Left ventricle myocardium superior (tissue), 1 donor: Measurements from ENCODE around the gene PCED1A. TPM values are rescaled to one million over a fixed set of nuclear protein-coding genes. Genes with fewer than 3 reads are reported as not detected.

Experiments
- ATAC-seq: fragments of 200-7000 bp; cut with Tn5 transposase; one replicate; pipeline ENCODE4 v1.9.1; 2020; ENCODE audit warnings: mild to moderate bottlenecking, moderate library complexity
- DNase-seq: peaks from one replicate; pipeline ENCODE4 v3.0.0-alpha.2; 2020
- intact Hi-C: fragments of 100-400 bp; cut with micrococcal nuclease; formaldehyde crosslinking; loops from one replicate; pipeline ENCODE4 v1.11.0; 2022
- total RNA-seq: library from RNA; stranded (reverse); fragmentation: NEBNext Ultra II Directional; extraction: Animal tissue kit (Norgen Biotek cat#: 25700); gene quantifications from one replicate; pipeline ENCODE4 v1.2.1, GENCODE V29; 2021
- donor health status: DM: no; HTN: yes; CAD: no; lungs with severe emphysema.

PCED1A gene
- total RNA-seq, 1 donor from 2014 or later: 10.2 TPM

GRCh38 chr20:2869381-2869780 lies 28.9 kb upstream of the PCED1A start:
- intact Hi-C loops: no loop called here
- no peak for DNase-seq

DNA sequence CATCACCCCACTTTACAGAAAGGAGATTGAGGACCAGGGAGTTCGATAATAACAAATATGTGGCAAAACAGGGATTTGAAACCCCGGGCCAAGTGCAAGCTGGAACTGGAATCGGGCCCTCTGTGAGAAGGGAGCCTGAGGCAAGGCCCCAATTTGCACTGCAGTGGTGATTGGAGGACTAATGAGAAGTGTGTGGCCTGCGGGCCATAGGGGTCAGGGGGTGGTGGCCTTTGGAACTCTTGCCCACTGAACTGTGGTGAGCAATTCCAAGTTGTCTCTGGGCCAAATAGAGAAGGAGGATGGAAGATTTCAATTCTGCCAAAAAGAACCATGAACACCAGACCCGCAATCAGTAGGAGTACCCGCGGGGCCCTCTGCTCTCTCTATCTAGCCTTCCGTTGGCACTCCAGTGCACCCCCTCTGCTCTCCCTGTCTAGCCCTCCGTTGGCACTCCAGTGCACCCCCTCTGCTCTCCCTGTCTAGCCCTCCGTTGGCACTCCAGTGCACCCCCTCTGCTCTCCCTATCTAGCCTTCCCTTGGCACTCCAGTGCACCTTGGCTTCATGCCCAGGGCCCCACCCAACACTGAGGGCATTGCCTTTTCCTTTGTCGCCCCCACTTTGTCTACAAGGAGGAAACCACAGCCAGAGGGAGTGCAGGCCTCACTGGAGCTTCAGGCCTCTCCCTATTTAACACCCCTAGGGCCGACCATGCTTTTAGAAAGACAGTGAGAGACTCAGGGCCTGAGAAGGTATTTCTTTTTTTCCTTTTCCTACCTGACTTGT lies 26.8 kb upstream of the PCED1A start:
- intact Hi-C loops: no loop called here
- DNase-seq (no peak), ATAC-seq (no peak)

More at GRCh38 chr20:2869381-2869780, 28.9 kb upstream of the PCED1A start:
- no peak for ATAC-seq

- intact Hi-C loops: no loop called here
These were observed 25.8 kb upstream of the PCED1A start for GRCh38 chr20:2866236-2866635.

GRCh38 chr20:2865630-2866029 lies 25.2 kb upstream of the PCED1A start:
- no peak for DNase-seq
- intact Hi-C loops: no loop called here
- no peak for ATAC-seq

More at GRCh38 chr20:2866236-2866635, 25.8 kb upstream of the PCED1A start:
- no peak for ATAC-seq
- no peak for DNase-seq

GRCh38 chr20:2865101-2865500 lies 24.6 kb upstream of the PCED1A start:
- ATAC-seq (no peak), DNase-seq (no peak)
- intact Hi-C loops: no loop called here

DNA sequence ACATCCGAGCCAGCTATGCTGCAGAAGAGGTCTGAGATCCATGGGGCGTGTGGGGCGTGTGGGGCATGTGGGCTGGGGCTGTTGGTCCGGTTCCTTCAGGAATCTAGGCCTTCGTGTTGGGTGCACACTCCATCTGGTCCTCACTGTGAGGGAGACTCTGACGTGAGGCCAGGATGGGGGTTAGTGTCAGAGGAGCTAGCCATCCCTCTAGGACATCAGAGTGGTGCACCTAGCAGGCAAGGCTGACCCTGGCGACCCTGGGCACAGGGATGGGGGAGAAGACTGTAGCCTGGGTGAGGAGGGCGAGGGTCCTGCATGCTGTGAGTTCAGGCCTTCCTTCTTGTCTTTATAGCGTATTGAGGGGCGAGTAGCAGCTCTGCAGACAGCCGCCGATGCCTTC lies 24.2 kb upstream of the PCED1A start:
- ATAC-seq: no peak
- DNase-seq: no peak
- intact Hi-C loops: no loop called here

- ATAC-seq (peak; percentile 86), DNase-seq (peak; percentile 54)
- intact Hi-C loops: no loop called here
These were observed 19.1 kb upstream of the PCED1A start for GRCh38 chr20:2859330-2860121.

DNA sequence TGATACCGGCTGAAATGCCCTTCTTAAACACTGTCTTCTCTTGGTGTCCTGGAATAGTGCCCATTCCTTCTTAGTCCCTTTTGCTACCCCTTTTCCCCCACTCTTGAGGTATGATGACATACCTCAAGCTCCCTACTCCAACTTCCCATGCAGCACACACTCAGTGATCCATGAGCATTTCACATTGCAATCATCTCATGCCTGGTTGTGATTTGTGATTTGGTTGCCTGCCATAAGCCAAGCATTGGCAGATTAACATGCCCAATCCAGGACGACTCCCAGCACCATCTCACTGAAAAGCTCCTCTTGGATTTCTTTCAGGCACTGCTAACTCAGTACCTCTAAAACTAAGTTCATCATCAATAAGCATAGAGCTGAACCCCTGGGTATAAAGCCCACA lies 18.1 kb upstream of the PCED1A start:
- intact Hi-C loops: no loop called here
- no peak for ATAC-seq

GRCh38 chr20:2851086-2851485 lies 10.6 kb upstream of the PCED1A start:
- intact Hi-C loops: no loop called here
- ATAC-seq (no peak), DNase-seq (no peak)

More for the DNA sequence above, 18.1 kb upstream of the PCED1A start:
- DNase-seq: no peak

DNA sequence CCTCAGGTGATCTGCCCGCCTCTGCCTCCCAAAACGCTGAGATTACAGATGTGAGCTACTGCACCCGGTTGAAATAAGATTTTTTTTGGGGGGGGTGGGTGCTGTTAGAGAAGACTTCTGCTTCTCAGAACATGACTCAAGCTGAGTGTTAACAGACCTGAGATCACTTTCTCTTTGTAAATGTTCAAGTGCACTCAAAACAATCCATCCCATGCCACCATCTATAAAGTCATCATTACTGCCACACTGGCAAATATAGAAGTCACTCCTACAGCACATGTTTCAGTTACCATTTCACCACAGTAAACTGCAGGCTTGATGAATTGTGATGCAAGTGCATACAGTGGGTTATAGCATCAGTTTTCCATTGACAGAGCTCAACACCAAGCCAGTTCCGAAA lies 9.1 kb upstream of the PCED1A start:
- no peak for DNase-seq
- intact Hi-C loops: no loop called here
- ATAC-seq: no peak

DNA sequence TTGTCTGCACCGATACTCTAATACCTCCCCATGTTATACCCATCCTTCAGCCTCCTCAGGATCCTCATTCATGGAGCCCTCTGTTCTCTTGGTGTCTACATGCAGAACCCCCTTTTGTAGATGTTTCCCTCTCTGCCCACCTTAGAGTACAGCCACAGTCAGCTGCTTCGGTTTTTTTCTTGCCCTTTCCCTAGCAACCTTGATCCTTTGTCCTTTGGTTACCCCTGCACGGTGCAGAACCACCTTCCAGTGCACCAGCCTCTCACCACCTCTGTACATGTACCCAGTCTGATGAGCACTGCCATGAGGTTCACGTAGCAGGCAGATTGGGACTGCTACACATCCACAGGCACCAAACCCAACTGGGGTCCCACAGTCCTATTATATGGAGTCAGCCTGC lies 7.3 kb upstream of the PCED1A start:
- DNase-seq (no peak), ATAC-seq (no peak)
- intact Hi-C loops: no loop called here

DNA sequence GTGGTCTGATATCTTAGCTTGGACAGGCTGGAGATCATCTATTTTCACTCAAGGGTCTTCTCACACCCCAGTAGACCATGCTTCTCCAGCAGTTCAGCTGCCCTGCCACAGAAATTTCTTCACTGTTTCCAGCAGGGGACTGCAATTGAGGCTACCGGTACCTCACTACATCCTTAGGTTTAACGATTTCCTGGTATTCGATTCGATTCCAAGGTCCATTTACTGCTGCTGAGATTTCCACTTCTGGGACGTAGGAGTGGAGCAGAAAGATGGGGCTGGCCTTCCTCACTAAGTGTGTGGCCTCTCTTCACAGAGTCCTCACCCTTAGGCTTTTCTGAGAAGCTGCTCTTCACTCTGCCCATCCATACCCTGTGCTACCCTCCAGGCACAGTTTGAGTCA lies 6.2 kb upstream of the PCED1A start:
- intact Hi-C loops: no loop called here
- ATAC-seq: no peak

GRCh38 chr20:2845607-2846006 lies 5.2 kb upstream of the PCED1A start:
- intact Hi-C loops: no loop called here

More for the DNA sequence above, 6.2 kb upstream of the PCED1A start:
- no peak for DNase-seq

GRCh38 chr20:2840967-2841531 lies 594 bp upstream of the PCED1A start:
- intact Hi-C loops: no loop called here
- ATAC-seq (peak; percentile 65), DNase-seq (peak; percentile 78)

More at GRCh38 chr20:2845607-2846006, 5.2 kb upstream of the PCED1A start:
- DNase-seq (no peak), ATAC-seq (no peak)

DNA sequence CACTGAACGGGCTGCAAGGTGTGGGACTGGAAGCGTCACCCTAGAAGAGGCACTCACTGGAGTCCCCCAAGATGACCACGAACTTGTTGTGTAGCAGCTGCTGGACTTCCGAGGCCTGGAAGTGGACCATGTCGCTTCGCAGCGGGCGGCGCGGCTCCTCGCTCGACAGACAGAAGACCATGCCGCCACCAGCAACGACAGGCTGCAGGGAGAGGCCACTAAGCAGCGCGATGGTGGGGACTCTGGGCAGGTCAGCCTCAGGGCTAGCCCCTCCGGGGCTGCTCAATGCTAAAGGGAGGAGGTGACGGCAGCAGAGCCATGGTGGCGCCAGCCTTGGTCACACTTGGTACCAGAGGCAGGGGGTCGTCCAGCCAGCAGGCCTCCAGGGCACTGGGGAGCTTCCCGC lies 720 bp downstream of the PCED1A start:
- no peak for DNase-seq
- no peak for ATAC-seq
- intact Hi-C loops: no loop called here

- intact Hi-C loops: no loop called here
- ATAC-seq: no peak
These were observed 1.4 kb downstream of the PCED1A start for GRCh38 chr20:2838847-2839671.

GRCh38 chr20:2838170-2838797 lies 2.2 kb downstream of the PCED1A start:
- ATAC-seq: no peak
- no peak for DNase-seq
- intact Hi-C loops: no loop called here

More at GRCh38 chr20:2838847-2839671, 1.4 kb downstream of the PCED1A start:
- DNase-seq: no peak

GRCh38 chr20:2837221-2837960 lies 3.1 kb downstream of the PCED1A start:
- intact Hi-C loops: no loop called here
- ATAC-seq (no peak), DNase-seq (no peak)
